ENCODE measurements around the gene PRICKLE1. TPM values are rescaled to one million over a fixed set of nuclear protein-coding genes. Genes with fewer than 3 reads are reported as not detected.

The PRICKLE1 gene
- total and polyA plus RNA-seq, 2 experiments from 2014 or later = 7.7 to 51.7 TPM

DNA sequence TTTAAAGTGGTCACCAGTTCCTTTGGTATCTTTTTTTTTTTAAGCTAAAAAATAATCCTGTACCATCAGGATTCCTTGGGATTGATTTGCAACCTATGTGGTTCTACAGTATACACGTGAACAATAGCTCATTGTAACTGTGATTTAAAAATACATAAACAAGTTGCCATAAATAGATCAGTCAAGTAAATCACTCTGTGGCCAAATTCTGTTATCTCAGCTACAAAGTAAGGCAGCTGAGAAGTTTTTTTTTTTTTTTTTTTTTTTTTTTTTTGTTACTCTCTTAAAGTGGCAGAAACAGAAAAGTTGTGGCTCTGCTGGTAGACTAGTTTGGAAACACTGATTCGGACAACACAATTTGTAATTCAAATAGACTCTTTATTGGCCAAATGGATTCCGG, 104.5 kb downstream of the PRICKLE1 start:
- H3K4me2 ChIP-seq = peak overlapping the region; percentile 84
- H3K36me3 ChIP-seq (ENCODE audit: insufficient read depth) = no peaks in the 10 kb centered on the region
- peak overlapping the region; percentile 83 for H3K27ac ChIP-seq (ENCODE audit: low read depth)
- H3K79me2 ChIP-seq (replicated peaks; ENCODE audit: insufficient read depth) = peaks cover 25% of the 10 kb centered on the region
- ATAC-seq (no peak), DNase-seq (ENCODE audit: low spot score) (peak; percentile 55)
- H3K4me3 ChIP-seq = peak overlapping the region; percentile 65
- no peaks in the 10 kb centered on the region for H3K9me2 ChIP-seq (ENCODE audit: insufficient read depth)
- 0 out of 2 replicates have a peak, but pooled peaks cover 5% of the 10 kb centered on the region for H3F3A ChIP-seq (replicated peaks; ENCODE audit: low read depth)
- H3K27me3 Mint-ChIP-seq (ENCODE audit: insufficient read depth, low read depth, poor library complexity) = peaks cover 26% of the 10 kb centered on the region
- H2AFZ ChIP-seq = no peak overlapping the region
- peaks cover 2% of the 10 kb centered on the region; the same call in 1 of the 3 replicates for H3K9me3 Mint-ChIP-seq
- H3K4me1 Mint-ChIP-seq = peaks cover 59% of the 10 kb centered on the region
- peaks cover 37% of the 10 kb centered on the region for H3K4me1 ChIP-seq (ENCODE audit: insufficient read depth)
- TF ChIP-seq, protein P1, sequence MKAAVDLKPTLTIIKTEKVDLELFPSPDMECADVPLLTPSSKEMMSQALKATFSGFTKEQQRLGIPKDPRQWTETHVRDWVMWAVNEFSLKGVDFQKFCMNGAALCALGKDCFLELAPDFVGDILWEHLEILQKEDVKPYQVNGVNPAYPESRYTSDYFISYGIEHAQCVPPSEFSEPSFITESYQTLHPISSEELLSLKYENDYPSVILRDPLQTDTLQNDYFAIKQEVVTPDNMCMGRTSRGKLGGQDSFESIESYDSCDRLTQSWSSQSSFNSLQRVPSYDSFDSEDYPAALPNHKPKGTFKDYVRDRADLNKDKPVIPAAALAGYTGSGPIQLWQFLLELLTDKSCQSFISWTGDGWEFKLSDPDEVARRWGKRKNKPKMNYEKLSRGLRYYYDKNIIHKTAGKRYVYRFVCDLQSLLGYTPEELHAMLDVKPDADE (IDR thresholded peaks at IDR 0.05) = no peak
- TF ChIP-seq ZNF114 (CRISPR knock-in tag; IDR thresholded peaks at IDR 0.05) (no peak), ZNF331 (CRISPR knock-in tag; IDR thresholded peaks at IDR 0.05; ENCODE audit: low read depth) (no peak), STAT1 (IDR thresholded peaks at IDR 0.05; ENCODE audit: unreplicated experiment) (no peak), EZH2phosphoT487 (IDR thresholded peaks at IDR 0.05; ENCODE audit: unreplicated experiment) (no peak), POLR2AphosphoS5 (IDR thresholded peaks at IDR 0.05; ENCODE audit: low read depth) (no peak), JUNB (IDR thresholded peaks at IDR 0.05; ENCODE audit: unreplicated experiment) (no peak), CREB1 (CRISPR knock-in tag; IDR thresholded peaks at IDR 0.05; ENCODE audit: low read depth) (no peak), EZH2 (IDR thresholded peaks at IDR 0.05; ENCODE audit: low read depth, unreplicated experiment) (no peak), NANOG (IDR thresholded peaks at IDR 0.05; ENCODE audit: borderline replicate concordance) (no peak)
- TF ChIP-seq, protein P2, sequence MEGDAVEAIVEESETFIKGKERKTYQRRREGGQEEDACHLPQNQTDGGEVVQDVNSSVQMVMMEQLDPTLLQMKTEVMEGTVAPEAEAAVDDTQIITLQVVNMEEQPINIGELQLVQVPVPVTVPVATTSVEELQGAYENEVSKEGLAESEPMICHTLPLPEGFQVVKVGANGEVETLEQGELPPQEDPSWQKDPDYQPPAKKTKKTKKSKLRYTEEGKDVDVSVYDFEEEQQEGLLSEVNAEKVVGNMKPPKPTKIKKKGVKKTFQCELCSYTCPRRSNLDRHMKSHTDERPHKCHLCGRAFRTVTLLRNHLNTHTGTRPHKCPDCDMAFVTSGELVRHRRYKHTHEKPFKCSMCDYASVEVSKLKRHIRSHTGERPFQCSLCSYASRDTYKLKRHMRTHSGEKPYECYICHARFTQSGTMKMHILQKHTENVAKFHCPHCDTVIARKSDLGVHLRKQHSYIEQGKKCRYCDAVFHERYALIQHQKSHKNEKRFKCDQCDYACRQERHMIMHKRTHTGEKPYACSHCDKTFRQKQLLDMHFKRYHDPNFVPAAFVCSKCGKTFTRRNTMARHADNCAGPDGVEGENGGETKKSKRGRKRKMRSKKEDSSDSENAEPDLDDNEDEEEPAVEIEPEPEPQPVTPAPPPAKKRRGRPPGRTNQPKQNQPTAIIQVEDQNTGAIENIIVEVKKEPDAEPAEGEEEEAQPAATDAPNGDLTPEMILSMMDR (conservative IDR thresholded peaks at IDR 0.05; ENCODE audit: low read depth in 2 of 2) = no peak
- TF ChIP-seq, protein P3, sequence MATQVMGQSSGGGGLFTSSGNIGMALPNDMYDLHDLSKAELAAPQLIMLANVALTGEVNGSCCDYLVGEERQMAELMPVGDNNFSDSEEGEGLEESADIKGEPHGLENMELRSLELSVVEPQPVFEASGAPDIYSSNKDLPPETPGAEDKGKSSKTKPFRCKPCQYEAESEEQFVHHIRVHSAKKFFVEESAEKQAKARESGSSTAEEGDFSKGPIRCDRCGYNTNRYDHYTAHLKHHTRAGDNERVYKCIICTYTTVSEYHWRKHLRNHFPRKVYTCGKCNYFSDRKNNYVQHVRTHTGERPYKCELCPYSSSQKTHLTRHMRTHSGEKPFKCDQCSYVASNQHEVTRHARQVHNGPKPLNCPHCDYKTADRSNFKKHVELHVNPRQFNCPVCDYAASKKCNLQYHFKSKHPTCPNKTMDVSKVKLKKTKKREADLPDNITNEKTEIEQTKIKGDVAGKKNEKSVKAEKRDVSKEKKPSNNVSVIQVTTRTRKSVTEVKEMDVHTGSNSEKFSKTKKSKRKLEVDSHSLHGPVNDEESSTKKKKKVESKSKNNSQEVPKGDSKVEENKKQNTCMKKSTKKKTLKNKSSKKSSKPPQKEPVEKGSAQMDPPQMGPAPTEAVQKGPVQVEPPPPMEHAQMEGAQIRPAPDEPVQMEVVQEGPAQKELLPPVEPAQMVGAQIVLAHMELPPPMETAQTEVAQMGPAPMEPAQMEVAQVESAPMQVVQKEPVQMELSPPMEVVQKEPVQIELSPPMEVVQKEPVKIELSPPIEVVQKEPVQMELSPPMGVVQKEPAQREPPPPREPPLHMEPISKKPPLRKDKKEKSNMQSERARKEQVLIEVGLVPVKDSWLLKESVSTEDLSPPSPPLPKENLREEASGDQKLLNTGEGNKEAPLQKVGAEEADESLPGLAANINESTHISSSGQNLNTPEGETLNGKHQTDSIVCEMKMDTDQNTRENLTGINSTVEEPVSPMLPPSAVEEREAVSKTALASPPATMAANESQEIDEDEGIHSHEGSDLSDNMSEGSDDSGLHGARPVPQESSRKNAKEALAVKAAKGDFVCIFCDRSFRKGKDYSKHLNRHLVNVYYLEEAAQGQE (IDR thresholded peaks at IDR 0.05; ENCODE audit: unreplicated experiment) = no peak
- TF ChIP-seq, protein P4, sequence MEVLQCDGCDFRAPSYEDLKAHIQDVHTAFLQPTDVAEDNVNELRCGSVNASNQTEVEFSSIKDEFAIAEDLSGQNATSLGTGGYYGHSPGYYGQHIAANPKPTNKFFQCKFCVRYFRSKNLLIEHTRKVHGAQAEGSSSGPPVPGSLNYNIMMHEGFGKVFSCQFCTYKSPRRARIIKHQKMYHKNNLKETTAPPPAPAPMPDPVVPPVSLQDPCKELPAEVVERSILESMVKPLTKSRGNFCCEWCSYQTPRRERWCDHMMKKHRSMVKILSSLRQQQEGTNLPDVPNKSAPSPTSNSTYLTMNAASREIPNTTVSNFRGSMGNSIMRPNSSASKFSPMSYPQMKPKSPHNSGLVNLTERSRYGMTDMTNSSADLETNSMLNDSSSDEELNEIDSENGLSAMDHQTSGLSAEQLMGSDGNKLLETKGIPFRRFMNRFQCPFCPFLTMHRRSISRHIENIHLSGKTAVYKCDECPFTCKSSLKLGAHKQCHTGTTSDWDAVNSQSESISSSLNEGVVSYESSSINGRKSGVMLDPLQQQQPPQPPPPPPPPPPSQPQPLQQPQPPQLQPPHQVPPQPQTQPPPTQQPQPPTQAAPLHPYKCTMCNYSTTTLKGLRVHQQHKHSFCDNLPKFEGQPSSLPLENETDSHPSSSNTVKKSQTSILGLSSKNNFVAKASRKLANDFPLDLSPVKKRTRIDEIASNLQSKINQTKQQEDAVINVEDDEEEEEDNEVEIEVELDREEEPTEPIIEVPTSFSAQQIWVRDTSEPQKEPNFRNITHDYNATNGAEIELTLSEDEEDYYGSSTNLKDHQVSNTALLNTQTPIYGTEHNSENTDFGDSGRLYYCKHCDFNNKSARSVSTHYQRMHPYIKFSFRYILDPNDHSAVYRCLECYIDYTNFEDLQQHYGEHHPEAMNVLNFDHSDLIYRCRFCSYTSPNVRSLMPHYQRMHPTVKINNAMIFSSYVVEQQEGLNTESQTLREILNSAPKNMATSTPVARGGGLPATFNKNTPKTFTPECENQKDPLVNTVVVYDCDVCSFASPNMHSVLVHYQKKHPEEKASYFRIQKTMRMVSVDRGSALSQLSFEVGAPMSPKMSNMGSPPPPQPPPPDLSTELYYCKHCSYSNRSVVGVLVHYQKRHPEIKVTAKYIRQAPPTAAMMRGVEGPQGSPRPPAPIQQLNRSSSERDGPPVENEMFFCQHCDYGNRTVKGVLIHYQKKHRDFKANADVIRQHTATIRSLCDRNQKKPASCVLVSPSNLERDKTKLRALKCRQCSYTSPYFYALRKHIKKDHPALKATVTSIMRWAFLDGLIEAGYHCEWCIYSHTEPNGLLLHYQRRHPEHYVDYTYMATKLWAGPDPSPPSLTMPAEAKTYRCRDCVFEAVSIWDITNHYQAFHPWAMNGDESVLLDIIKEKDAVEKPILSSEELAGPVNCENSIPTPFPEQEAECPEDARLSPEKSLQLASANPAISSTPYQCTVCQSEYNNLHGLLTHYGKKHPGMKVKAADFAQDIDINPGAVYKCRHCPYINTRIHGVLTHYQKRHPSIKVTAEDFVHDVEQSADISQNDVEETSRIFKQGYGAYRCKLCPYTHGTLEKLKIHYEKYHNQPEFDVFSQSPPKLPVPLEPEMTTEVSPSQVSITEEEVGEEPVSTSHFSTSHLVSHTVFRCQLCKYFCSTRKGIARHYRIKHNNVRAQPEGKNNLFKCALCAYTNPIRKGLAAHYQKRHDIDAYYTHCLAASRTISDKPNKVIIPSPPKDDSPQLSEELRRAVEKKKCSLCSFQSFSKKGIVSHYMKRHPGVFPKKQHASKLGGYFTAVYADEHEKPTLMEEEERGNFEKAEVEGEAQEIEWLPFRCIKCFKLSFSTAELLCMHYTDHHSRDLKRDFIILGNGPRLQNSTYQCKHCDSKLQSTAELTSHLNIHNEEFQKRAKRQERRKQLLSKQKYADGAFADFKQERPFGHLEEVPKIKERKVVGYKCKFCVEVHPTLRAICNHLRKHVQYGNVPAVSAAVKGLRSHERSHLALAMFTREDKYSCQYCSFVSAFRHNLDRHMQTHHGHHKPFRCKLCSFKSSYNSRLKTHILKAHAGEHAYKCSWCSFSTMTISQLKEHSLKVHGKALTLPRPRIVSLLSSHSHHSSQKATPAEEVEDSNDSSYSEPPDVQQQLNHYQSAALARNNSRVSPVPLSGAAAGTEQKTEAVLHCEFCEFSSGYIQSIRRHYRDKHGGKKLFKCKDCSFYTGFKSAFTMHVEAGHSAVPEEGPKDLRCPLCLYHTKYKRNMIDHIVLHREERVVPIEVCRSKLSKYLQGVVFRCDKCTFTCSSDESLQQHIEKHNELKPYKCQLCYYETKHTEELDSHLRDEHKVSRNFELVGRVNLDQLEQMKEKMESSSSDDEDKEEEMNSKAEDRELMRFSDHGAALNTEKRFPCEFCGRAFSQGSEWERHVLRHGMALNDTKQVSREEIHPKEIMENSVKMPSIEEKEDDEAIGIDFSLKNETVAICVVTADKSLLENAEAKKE (CRISPR knock-in tag; IDR thresholded peaks at IDR 0.05) = no peak
- H3K36me3 Mint-ChIP-seq (ENCODE audit: low read depth) = no peaks in the 10 kb centered on the region; the same call in 2 of the 3 replicates
- H4K20me1 ChIP-seq (replicated peaks; ENCODE audit: insufficient read depth) = peaks cover 5% of the 10 kb centered on the region; the same call in 1 of the 2 replicates
- peaks cover 43% of the 10 kb centered on the region for H3K27me3 ChIP-seq (ENCODE audit: insufficient read depth)
- peak overlapping the region; percentile 90 for H3K4me3 Mint-ChIP-seq
- H3K27ac Mint-ChIP-seq = peak overlapping the region; percentile 70; the same call in 1 of the 2 replicates
